Testis (tissue), 2 donors: ENCODE data around the gene REL.

Source experiments
- POLR2A ChIP-seq: fragments of 450-650 bp; IDR thresholded peaks from one replicate; pipeline ENCODE4 v1.6.1; 2017; ENCODE audit warnings: antibody characterized with exemption, mild to moderate bottlenecking, moderate library complexity
- TF ChIP-seq, protein P1 (sequence below), 3 experiments: fragments of 450-650 bp in 2 of 3; fragments of 200-600 bp in 1 of 3; sonication (generic) in 1 of 3; IDR thresholded peaks; one replicate each; pipeline ENCODE4 v1.5.1; 2016 to 2019; ENCODE audit warnings: antibody characterized with exemption in 3 of 3, mild to moderate bottlenecking in 2 of 3, moderate library complexity in 1 of 3

DNA sequence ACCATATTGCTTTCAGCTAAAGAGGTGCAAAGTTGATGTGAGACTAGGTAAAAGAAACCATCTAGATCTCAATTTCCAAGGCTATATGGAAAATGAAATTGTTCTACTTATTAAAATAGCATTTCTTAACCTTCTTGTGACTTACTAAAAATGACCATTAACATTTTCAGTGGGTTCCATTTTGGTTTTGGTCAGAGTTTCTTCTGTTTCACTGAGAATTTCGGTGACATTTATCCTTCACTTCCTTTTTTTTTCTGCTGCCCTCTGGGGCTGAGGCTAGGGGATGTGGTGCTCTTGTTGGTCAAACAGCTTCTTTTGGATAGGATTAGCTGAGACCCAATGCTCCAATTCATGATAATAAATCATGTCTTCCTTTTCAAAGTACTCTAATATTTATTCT is 44.3 kb upstream of the REL start:
- TF ChIP-seq POLR2A, result no peak
- TF ChIP-seq, protein P1, sequence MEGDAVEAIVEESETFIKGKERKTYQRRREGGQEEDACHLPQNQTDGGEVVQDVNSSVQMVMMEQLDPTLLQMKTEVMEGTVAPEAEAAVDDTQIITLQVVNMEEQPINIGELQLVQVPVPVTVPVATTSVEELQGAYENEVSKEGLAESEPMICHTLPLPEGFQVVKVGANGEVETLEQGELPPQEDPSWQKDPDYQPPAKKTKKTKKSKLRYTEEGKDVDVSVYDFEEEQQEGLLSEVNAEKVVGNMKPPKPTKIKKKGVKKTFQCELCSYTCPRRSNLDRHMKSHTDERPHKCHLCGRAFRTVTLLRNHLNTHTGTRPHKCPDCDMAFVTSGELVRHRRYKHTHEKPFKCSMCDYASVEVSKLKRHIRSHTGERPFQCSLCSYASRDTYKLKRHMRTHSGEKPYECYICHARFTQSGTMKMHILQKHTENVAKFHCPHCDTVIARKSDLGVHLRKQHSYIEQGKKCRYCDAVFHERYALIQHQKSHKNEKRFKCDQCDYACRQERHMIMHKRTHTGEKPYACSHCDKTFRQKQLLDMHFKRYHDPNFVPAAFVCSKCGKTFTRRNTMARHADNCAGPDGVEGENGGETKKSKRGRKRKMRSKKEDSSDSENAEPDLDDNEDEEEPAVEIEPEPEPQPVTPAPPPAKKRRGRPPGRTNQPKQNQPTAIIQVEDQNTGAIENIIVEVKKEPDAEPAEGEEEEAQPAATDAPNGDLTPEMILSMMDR (IDR thresholded peaks at IDR 0.05), result no peak
